Trophoblast cell (in vitro differentiated cells and primary cell): ENCODE results near the gene ABHD16B.

Experiments
- DNase-seq, 2 donors: peaks; one replicate each; pipeline ENCODE4 v3.0.0-alpha.2; 2016
- H2AFZ ChIP-seq: 2 replicates; pipeline ENCODE4 v1.6.1; 2013; ENCODE audit warnings: low read length, moderate library complexity, mild to moderate bottlenecking; ENCODE audit not compliant: insufficient read depth, poor library complexity
- H2AK5ac ChIP-seq: 2 replicates; pipeline ENCODE4 v1.6.1; 2013; ENCODE audit warnings: mild to moderate bottlenecking, low read length
- H2BK120ac ChIP-seq: 2 replicates; pipeline ENCODE4 v1.6.1; 2013; ENCODE audit warnings: low read length, mild to moderate bottlenecking, moderate library complexity; ENCODE audit not compliant: insufficient read depth, poor library complexity
- H2BK12ac ChIP-seq: 2 replicates; pipeline ENCODE4 v1.6.1; 2013; ENCODE audit warnings: mild to moderate bottlenecking, low read length, moderate library complexity
- H2BK5ac ChIP-seq: 2 replicates; pipeline ENCODE4 v1.6.1; 2013; ENCODE audit warnings: low read length, low read depth, moderate library complexity, mild to moderate bottlenecking; ENCODE audit not compliant: poor library complexity
- H3K14ac ChIP-seq: 2 replicates; pipeline ENCODE4 v1.6.1; 2013; ENCODE audit warnings: mild to moderate bottlenecking, low read length
- H3K18ac ChIP-seq: 2 replicates; pipeline ENCODE4 v1.6.1; 2013; ENCODE audit warnings: mild to moderate bottlenecking, low read length
- H3K23ac ChIP-seq: 2 replicates; pipeline ENCODE4 v1.6.1; 2013; ENCODE audit warnings: low read length
- H3K27ac ChIP-seq: 2 replicates; pipeline ENCODE4 v1.5.1; 2013; ENCODE audit warnings: low read depth, mild to moderate bottlenecking, inconsistent platforms, low read length, moderate library complexity
- H3K27me3 ChIP-seq: 2 replicates; pipeline ENCODE4 v1.6.1; 2013; ENCODE audit warnings: inconsistent platforms, mild to moderate bottlenecking, low read length, moderate library complexity; ENCODE audit not compliant: insufficient read depth
- H3K36me3 ChIP-seq, 2 experiments: 1 replicate in 1 of 2; 2 replicates in 1 of 2; pipeline ENCODE4 v1.6.1; 2013; ENCODE audit warnings: low read length in 2 of 2, mild to moderate bottlenecking in 2 of 2, moderate library complexity in 1 of 2; ENCODE audit not compliant: insufficient read depth in 2 of 2, control insufficient read depth in 1 of 2
- H3K4ac ChIP-seq: 2 replicates; pipeline ENCODE4 v1.6.1; 2013; ENCODE audit warnings: low read depth, mild to moderate bottlenecking, low read length, moderate library complexity
- H3K4me1 ChIP-seq, 2 experiments: 1 replicate in 1 of 2; 2 replicates in 1 of 2; pipeline ENCODE4 v1.6.1; 2013; ENCODE audit warnings: low read length in 2 of 2, mild to moderate bottlenecking in 2 of 2, moderate library complexity in 1 of 2; ENCODE audit not compliant: insufficient read depth in 2 of 2, control insufficient read depth in 1 of 2
- H3K4me2 ChIP-seq: 2 replicates; pipeline ENCODE4 v1.6.1; 2013; ENCODE audit warnings: inconsistent platforms, mild to moderate bottlenecking, low read length, moderate library complexity
- H3K4me3 ChIP-seq: 2 replicates; pipeline ENCODE4 v1.5.1; 2013; ENCODE audit warnings: mild to moderate bottlenecking, low read depth, low read length, inconsistent platforms
- H3K79me1 ChIP-seq: one replicate; pipeline ENCODE4 v1.6.1; 2013; ENCODE audit warnings: low read length
- H3K79me2 ChIP-seq: 2 replicates; pipeline ENCODE4 v1.6.1; 2013; ENCODE audit warnings: low read length, mild to moderate bottlenecking; ENCODE audit not compliant: control insufficient read depth, insufficient read depth, poor library complexity
- H3K9ac ChIP-seq: 2 replicates; pipeline ENCODE4 v1.6.1; 2013; ENCODE audit warnings: mild to moderate bottlenecking, low read length
- H3K9me3 ChIP-seq: 2 replicates; pipeline ENCODE4 v1.6.1; 2013; ENCODE audit warnings: low read depth, mild to moderate bottlenecking, control low read depth, inconsistent platforms, low read length; ENCODE audit not compliant: insufficient read depth
- H4K12ac ChIP-seq: 2 replicates; pipeline ENCODE4 v1.6.1; 2013; ENCODE audit warnings: low read depth, mild to moderate bottlenecking, low read length, moderate library complexity
- H4K8ac ChIP-seq: 2 replicates; pipeline ENCODE4 v1.6.1; 2013; ENCODE audit warnings: low read depth, mild to moderate bottlenecking, low read length, moderate library complexity
- H4K91ac ChIP-seq: one replicate; pipeline ENCODE4 v1.6.1; 2013; ENCODE audit warnings: low read depth, mild to moderate bottlenecking, low read length, moderate library complexity
- WGBS: extraction: QIAGEN DNeasy Blood & Tissue Kit; methylation state at CpG from one replicate; pipeline ENCODE4 v1.1.7; 2013; ENCODE audit warnings: missing lambda C conversion rate; ENCODE audit not compliant: insufficient read length, insufficient coverage; ENCODE audit errors: extremely low coverage; 5-methylcytosine and 5-hydroxymethylcytosine counted together

The ABHD16B gene

DNA sequence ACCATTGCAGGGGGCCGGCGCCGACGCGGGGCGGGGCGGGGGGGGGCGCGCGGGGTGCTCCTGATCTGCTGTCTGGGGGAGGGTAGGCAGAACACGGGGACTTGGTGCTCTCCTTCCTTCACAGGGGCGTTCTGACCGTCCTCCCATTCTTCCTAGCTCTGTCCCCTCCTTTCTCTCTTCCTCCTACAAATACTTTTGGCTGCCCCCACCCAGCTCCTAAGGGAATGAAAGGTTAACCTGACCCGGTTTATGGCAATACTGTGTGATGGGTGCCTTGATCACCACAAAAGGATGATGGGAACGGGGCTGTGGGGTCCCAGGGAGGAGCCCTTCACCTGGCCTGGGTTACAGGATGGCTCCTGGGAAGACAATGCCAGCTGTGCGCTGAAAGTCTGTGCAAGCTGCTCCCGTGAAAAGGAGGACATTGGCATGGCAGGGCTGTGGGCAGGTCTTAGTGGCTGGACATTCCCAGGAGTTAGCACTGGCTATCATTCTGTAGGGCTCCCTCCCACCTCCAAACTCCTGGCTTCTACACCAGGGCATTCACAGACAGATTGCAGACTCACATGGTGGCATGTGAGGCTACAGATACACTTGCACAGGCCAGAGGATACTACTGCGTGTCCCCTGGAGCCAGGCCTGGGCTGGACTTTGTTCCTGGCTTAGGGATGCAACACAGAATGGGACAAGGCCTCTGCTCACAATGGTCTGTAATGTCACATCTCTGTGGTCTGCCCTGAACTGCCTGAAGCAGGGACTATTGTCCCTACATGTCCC, 1.9 kb downstream of the ABHD16B start:
- H3K79me1 ChIP-seq: peaks cover 16% of the 10 kb centered on the region
- DNase-seq: no peak
- H3K4me2 ChIP-seq: peak overlapping the region; percentile 66
- H3K27ac ChIP-seq: peak overlapping the region; percentile 82
- H4K8ac ChIP-seq: peak overlapping the region; percentile 95
- H4K91ac ChIP-seq: peak overlapping the region; percentile 91
- no peaks in the 10 kb centered on the region for H3K9me3 ChIP-seq
- H3K4me3 ChIP-seq: no peak overlapping the region
- H2AFZ ChIP-seq: no peak overlapping the region
- H2BK5ac ChIP-seq: no peak overlapping the region
- no peak overlapping the region for H3K14ac ChIP-seq
- no peak overlapping the region for H3K9ac ChIP-seq
- no CpG with 5 or more reads among the region's 18 CpGs for WGBS
- no peak overlapping the region for H2BK12ac ChIP-seq
- no peaks in the 10 kb centered on the region for H3K27me3 ChIP-seq
- H2BK120ac ChIP-seq: no peak overlapping the region
- H4K12ac ChIP-seq: peak overlapping the region; percentile 9
- peak overlapping the region; percentile 0 for H2AK5ac ChIP-seq
- H3K4me1 ChIP-seq: peaks cover 14 to 24% of the 10 kb centered on the region in 2 experiments
- peaks cover 9% of the 10 kb centered on the region for H3K79me2 ChIP-seq
- H3K36me3 ChIP-seq: peaks cover 17% of the 10 kb centered on the region in 2 experiments
- no peak overlapping the region for H3K23ac ChIP-seq
- H3K4ac ChIP-seq: no peak overlapping the region
- peak overlapping the region; percentile 12 for H3K18ac ChIP-seq

DNA sequence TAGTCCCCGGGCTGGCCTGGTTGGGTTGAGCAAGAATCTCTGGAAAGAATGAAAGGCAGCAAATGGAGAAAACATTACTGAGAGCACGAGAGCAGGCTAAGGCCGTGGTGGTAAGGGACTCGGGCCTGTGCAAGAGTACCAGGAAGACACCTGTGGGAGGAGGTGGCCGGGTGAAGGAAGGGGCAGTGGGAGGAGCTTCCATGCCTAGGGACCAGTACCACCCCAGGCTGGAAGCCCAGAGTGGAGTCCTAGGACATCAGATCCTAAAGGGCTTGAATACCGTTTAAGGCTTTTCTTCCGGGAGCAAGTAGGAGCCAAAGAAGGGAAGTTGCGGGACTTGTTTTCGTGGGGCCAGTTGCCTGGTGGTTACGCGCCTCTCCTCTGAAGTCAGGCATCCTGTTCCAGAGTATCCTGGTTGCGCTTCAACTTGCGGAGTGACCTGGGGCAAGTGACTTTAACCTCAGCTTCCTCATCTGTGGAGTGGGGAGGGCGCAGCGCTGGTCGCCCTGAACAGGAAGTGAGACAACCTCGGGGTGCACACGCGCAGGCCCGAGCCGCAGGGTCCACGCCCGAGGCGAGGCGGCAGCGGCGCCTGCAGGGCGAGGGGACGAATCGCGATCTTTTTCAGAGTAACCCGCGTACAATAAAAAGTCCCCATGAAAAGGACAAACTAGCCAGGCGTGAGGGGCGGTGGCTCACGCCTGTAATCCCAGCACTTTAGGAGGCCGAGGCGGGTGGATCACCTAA, 2.7 kb downstream of the ABHD16B start:
- Histone ChIP-seq H4K91ac (peak overlapping the region; percentile 91), H4K8ac (peak overlapping the region; percentile 95), H2BK5ac (peak overlapping the region; percentile 78), H3K4ac (peak overlapping the region; percentile 51), H3K4me2 (peak overlapping the region; percentile 66), H3K79me1 (peaks cover 12% of the 10 kb centered on the region), H3K18ac (peak overlapping the region; percentile 59), H4K12ac (peak overlapping the region; percentile 92), H2AK5ac (peak overlapping the region; percentile 69), H2BK12ac (no peak overlapping the region), H3K9ac (peak overlapping the region; percentile 6), H3K4me1 (peaks cover 7 to 17% of the 10 kb centered on the region in 2 experiments), H3K79me2 (peaks cover 9% of the 10 kb centered on the region), H2BK120ac (peak overlapping the region; percentile 69), H3K27ac (peak overlapping the region; percentile 82), H3K27me3 (no peaks in the 10 kb centered on the region), H3K14ac (peak overlapping the region; percentile 82), H3K36me3 (peaks cover 23% of the 10 kb centered on the region in 2 experiments), H3K23ac (no peak overlapping the region), H2AFZ (no peak overlapping the region), H3K9me3 (no peaks in the 10 kb centered on the region), H3K4me3 (peak overlapping the region; percentile 75)
- DNase-seq: peak; percentile 69 to 74
- no CpG with 5 or more reads among the region's 38 CpGs for WGBS

DNA sequence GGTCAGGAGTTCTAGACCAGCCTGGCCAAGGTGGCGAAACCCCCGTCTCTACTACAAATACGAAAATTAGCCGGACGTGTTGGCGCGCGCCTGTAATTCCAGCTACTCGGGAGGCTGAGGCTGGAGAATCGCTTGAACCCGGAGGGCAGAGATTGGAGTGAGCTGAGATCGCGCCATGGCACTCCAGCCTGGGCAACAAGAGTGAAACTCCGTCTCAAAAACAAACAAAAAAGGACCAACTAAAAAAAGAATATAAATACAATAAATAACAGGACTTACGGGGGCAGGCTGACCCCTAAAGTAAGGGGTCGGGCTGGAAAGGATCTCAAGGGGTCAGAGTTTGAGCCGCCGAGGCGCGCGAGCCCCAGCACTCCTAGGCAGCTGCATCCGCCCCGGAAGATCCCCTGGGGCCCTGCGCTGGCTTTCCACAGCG, 3.3 kb downstream of the ABHD16B start:
- Histone ChIP-seq H2AFZ (peak overlapping the region; percentile 74), H3K4ac (peak overlapping the region; percentile 51), H3K14ac (peak overlapping the region; percentile 86), H3K36me3 (peaks cover 29% of the 10 kb centered on the region in 2 experiments), H2BK12ac (no peak overlapping the region), H2AK5ac (peak overlapping the region; percentile 69), H3K27me3 (no peaks in the 10 kb centered on the region), H3K9ac (peak overlapping the region; percentile 84), H3K9me3 (no peaks in the 10 kb centered on the region), H4K8ac (peak overlapping the region; percentile 95), H4K91ac (peak overlapping the region; percentile 91), H2BK5ac (peak overlapping the region; percentile 78), H3K4me1 (peaks cover 5 to 11% of the 10 kb centered on the region in 2 experiments), H3K18ac (peak overlapping the region; percentile 59), H3K4me2 (peak overlapping the region; percentile 66), H2BK120ac (peak overlapping the region; percentile 69), H3K4me3 (peak overlapping the region; percentile 75), H3K79me2 (peaks cover 9% of the 10 kb centered on the region), H3K23ac (no peak overlapping the region), H3K27ac (peak overlapping the region; percentile 82), H4K12ac (peak overlapping the region; percentile 92), H3K79me1 (peaks cover 12% of the 10 kb centered on the region)
- DNase-seq: no peak
- no CpG with 5 or more reads among the region's 25 CpGs for WGBS

DNA sequence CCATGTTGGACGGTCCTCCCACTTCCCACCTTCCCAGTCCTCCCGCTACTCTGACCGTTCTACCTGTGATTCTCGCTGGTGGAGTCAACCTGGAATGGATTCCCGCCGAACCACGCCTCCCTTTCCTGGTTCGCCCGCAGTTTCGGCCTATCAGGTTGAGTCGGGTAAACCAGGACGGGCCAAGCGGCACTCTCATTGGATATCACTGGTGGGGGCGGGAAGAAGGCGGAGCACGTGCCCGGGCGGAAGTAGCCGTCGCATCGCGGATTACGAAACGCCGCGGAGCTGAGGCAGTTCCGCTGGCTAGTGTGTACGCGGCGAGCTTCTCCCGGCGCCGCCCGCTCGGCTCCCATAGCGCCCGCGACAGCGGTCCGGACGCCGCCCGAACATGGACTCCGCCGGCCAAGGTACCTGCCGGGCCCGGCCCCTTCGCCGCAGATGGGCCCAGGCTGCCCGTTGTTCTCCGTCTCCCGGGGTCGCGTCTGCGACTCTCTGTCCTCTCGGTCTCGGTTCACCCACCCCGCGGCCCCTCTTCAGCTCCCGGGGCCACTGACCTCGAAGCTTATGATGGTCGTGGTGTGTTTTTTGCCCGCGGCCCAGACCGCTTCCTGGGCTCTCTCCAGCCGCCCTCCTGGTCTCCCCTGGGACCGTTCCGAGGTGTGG, 3.8 kb downstream of the ABHD16B start, which contains the start of gene TPD52L2:
TPD52L2 (plus strand) TSS at position 293 of the 663 bp plus-strand sequence; CDS start at position 389, 96 bp downstream.
- Histone ChIP-seq H3K4me3 (peak within 1 kb of the TSS; percentile 93), H2BK120ac (peak within 1 kb of the TSS; percentile 69), H3K23ac (no peak within 1 kb of the TSS), H3K79me1 (peaks cover 12% of the 10 kb centered on the region), H4K12ac (peak within 1 kb of the TSS; percentile 92), H3K4me2 (peak within 1 kb of the TSS; percentile 94), H3K27ac (peak within 1 kb of the TSS; percentile 82), H3K9ac (peak within 1 kb of the TSS; percentile 96), H3K14ac (peak within 1 kb of the TSS; percentile 86), H2BK5ac (peak within 1 kb of the TSS; percentile 78), H3K4me1 (peaks cover 5 to 11% of the 10 kb centered on the region in 2 experiments), H4K8ac (peak within 1 kb of the TSS; percentile 95), H3K36me3 (peaks cover 34% of the 10 kb centered on the region in 2 experiments), H4K91ac (peak within 1 kb of the TSS; percentile 91), H3K18ac (peak within 1 kb of the TSS; percentile 86), H2BK12ac (no peak within 1 kb of the TSS), H3K9me3 (no peaks in the 10 kb centered on the region), H3K4ac (peak within 1 kb of the TSS; percentile 87), H2AFZ (peak within 1 kb of the TSS; percentile 74), H3K79me2 (peaks cover 9% of the 10 kb centered on the region), H3K27me3 (no peaks in the 10 kb centered on the region), H2AK5ac (peak within 1 kb of the TSS; percentile 69)
- peak; percentile 99 to 100 for DNase-seq
- WGBS: no CpG with 5 or more reads among the region's 68 CpGs
